ENCODE measurements around the gene SNRPA. TPM values are rescaled to one million over a fixed set of nuclear protein-coding genes. Genes with fewer than 3 reads are reported as not detected.
A peak's percentile ranks its signal among the peaks of the same experiment; 100 is the strongest.

Gene SNRPA
- total and polyA plus RNA-seq, 2 experiments from 2014 or later, result 145 to 230 TPM

DNA sequence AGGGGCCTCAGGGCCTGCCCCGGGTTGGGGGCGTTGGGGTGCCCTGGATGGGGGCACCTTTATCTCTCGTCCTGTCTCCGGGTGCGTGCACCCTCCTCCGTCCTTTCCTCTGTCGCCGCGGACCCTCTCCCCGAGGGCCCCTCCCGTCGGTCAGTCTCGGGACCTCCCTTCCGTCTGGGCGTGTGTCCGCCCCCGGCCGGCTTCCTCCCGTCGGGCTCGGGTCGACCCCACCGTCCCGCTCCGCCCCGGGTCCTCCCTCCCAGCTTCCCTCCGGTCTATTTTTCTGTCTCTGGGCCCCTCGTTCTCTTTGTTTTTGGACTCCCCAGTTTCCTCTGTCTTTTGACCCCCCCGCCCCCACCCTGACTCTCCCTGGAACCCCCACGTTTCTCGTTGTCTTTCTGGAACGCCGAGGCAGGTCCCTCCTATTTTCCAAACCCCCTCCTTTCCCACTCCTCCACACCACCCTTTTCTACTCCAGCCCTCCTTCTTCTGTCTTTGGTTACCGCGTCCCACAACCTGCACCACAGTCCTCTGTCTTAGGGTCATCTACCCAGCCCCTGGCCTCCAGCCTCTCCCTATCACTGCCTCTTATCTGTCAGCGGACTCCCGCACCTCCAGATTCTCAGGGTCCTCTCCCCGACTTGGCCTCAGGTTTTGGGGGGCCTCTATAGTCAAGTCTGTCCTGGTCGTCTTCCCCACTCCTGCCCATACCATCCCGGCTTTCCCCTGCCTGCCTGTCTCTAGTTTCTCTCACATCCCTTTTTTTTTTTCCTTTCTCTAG lies 48.7 kb downstream of the SNRPA start:
- DNase-seq (ENCODE audit: low read depth in 1 of 2, low spot score in 1 of 2), result peak; percentile 46 to 60

DNA sequence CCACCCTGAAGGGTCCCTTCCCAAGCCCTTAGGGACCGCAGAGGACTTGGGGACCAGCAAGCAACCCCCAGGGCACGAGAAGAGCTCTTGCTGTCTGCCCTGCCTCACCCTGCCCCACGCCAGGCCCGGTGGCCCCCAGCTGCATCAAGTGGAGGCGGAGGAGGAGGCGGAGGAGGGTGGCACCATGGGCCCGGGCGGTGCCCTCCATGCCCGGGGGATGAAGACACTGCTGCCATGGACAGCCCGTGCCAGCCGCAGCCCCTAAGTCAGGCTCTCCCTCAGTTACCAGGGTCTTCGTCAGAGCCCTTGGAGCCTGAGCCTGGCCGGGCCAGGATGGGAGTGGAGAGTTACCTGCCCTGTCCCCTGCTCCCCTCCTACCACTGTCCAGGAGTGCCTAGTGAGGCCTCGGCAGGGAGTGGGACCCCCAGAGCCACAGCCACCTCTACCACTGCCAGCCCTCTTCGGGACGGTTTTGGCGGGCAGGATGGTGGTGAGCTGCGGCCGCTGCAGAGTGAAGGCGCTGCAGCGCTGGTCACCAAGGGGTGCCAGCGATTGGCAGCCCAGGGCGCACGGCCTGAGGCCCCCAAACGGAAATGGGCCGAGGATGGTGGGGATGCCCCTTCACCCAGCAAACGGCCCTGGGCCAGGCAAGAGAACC lies 49.5 kb downstream of the SNRPA start:
- TF ChIP-seq, protein P1, sequence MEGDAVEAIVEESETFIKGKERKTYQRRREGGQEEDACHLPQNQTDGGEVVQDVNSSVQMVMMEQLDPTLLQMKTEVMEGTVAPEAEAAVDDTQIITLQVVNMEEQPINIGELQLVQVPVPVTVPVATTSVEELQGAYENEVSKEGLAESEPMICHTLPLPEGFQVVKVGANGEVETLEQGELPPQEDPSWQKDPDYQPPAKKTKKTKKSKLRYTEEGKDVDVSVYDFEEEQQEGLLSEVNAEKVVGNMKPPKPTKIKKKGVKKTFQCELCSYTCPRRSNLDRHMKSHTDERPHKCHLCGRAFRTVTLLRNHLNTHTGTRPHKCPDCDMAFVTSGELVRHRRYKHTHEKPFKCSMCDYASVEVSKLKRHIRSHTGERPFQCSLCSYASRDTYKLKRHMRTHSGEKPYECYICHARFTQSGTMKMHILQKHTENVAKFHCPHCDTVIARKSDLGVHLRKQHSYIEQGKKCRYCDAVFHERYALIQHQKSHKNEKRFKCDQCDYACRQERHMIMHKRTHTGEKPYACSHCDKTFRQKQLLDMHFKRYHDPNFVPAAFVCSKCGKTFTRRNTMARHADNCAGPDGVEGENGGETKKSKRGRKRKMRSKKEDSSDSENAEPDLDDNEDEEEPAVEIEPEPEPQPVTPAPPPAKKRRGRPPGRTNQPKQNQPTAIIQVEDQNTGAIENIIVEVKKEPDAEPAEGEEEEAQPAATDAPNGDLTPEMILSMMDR (IDR thresholded peaks at IDR 0.05; ENCODE audit: low read depth, low read length), result no peak
- H3K9me3 ChIP-seq (ENCODE audit: low read depth), result no peaks in the 10 kb centered on the region
- H3K27ac ChIP-seq, result peak overlapping the region; percentile 99
- H3K27me3 ChIP-seq, result no peaks in the 10 kb centered on the region
- peak overlapping the region; percentile 96 for H3K4me3 ChIP-seq
- no peak for DNase-seq (ENCODE audit: low read depth in 1 of 2, low spot score in 1 of 2)
- H3K36me3 ChIP-seq, result peaks cover 8% of the 10 kb centered on the region
- peaks cover 42% of the 10 kb centered on the region for H3K4me1 ChIP-seq (ENCODE audit: low read depth)

More for the DNA sequence above, 48.7 kb downstream of the SNRPA start:
- Histone ChIP-seq H3K27me3 (no peaks in the 10 kb centered on the region), H3K27ac (peak overlapping the region; percentile 99), H3K36me3 (peaks cover 8% of the 10 kb centered on the region), H3K4me1 (ENCODE audit: low read depth) (peaks cover 42% of the 10 kb centered on the region), H3K9me3 (ENCODE audit: low read depth) (no peaks in the 10 kb centered on the region), H3K4me3 (peak overlapping the region; percentile 96)
- TF ChIP-seq, protein P1 (IDR thresholded peaks at IDR 0.05; ENCODE audit: low read depth, low read length), result no peak

DNA sequence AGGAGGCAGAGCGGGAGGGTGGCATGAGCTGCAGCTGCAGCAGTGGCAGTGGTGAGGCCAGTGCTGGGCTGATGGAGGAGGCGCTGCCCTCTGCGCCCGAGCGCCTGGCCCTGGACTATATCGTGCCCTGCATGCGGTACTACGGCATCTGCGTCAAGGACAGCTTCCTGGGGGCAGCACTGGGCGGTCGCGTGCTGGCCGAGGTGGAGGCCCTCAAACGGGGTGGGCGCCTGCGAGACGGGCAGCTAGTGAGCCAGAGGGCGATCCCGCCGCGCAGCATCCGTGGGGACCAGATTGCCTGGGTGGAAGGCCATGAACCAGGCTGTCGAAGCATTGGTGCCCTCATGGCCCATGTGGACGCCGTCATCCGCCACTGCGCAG lies 50.0 kb downstream of the SNRPA start:
- peaks cover 42% of the 10 kb centered on the region for H3K4me1 ChIP-seq (ENCODE audit: low read depth)
- H3K4me3 ChIP-seq, result no peak overlapping the region
- TF ChIP-seq, protein P1 (IDR thresholded peaks at IDR 0.05; ENCODE audit: low read depth, low read length), result no peak
- DNase-seq (ENCODE audit: low read depth in 1 of 2, low spot score in 1 of 2), result no peak
- H3K27ac ChIP-seq, result peak overlapping the region; percentile 80
- no peaks in the 10 kb centered on the region for H3K27me3 ChIP-seq
- peaks cover 8% of the 10 kb centered on the region for H3K36me3 ChIP-seq
- no peaks in the 10 kb centered on the region for H3K9me3 ChIP-seq (ENCODE audit: low read depth)

DNA sequence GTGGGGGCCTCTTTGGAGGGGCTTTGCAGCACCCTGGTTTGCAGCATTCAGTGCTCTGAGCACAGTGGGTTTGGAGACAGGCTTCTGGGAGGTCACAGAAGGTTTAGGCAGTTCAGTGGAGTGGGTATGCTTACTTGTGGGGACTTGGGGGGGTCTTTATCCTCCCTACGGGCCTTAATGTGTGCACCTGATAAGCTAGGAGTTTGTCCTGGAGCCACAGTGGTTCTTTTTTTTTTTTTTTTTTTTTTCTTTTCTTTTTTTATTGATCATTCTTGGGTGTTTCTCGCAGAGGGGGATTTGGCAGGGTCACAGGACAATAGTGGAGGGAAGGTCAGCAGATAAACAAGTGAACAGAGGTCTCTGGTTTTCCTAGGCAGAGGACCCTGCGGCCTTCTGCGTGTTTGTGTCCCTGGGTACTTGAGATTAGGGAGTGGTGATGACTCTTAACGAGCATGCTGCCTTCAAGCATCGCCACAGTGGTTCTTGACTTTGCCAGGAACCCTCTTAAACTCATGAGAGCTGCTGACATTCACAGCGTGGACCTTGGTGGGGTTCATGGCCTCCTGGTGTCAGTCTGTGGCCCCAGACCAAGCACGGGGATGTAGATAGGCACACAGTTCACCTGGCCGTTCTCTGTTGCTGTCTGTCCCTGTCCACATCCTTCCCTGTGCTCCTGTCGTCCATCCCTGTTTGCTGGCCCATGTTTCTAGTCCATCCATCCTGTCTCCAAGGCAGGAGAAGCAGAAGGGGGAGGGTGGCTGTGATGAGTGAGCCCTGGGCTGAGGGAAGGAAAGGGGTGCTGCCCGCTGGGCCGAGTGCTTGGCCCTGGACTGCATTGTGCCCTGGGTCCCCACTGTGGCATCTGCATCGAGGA lies 50.7 kb downstream of the SNRPA start:
- Histone ChIP-seq H3K4me3 (peak overlapping the region; percentile 7), H3K9me3 (ENCODE audit: low read depth) (no peaks in the 10 kb centered on the region), H3K4me1 (ENCODE audit: low read depth) (peaks cover 42% of the 10 kb centered on the region), H3K27ac (peak overlapping the region; percentile 80), H3K27me3 (no peaks in the 10 kb centered on the region), H3K36me3 (peaks cover 8% of the 10 kb centered on the region)
- DNase-seq (ENCODE audit: low read depth in 1 of 2, low spot score in 1 of 2), result peak in 1 of 2 donors; percentile 47
- TF ChIP-seq, protein P1 (IDR thresholded peaks at IDR 0.05; ENCODE audit: low read depth, low read length), result no peak
